NCI-H1092 treated with DMSO at 0.1 percent for 48 hours (cell line): ENCODE data around the gene PLA2G4E.

ENCODE experiments used
- DNase-seq: peaks from one replicate; lab custom pipeline; 2025; lab: John Stamatoyannopoulos, UW

The PLA2G4E gene

GRCh38 chr15:41992803-41993190 lies 28.0 kb downstream of the PLA2G4E start:
- DNase-seq = no peak

GRCh38 chr15:41992151-41992802 lies 28.6 kb downstream of the PLA2G4E start:
- no peak for DNase-seq

GRCh38 chr15:41990691-41991090 lies 30.2 kb downstream of the PLA2G4E start:
- DNase-seq = no peak

- DNase-seq = no peak
Measured at GRCh38 chr15:41990243-41990605, 30.6 kb downstream of the PLA2G4E start.

- DNase-seq = peak; percentile 10
Measured at GRCh38 chr15:41989573-41990242, 31.1 kb downstream of the PLA2G4E start.

- no peak for DNase-seq
Measured at GRCh38 chr15:41988896-41989572, 31.8 kb downstream of the PLA2G4E start.

GRCh38 chr15:41987925-41988275 lies 32.9 kb downstream of the PLA2G4E start:
- DNase-seq = no peak

- no peak for DNase-seq
Measured at GRCh38 chr15:41987246-41987924, 33.5 kb downstream of the PLA2G4E start.

GRCh38 chr15:41985236-41986160 lies 35.3 kb downstream of the PLA2G4E start:
- DNase-seq = no peak

GRCh38 chr15:41984622-41985021 lies 36.2 kb downstream of the PLA2G4E start:
- no peak for DNase-seq

GRCh38 chr15:41983621-41984571 lies 36.9 kb downstream of the PLA2G4E start:
- no peak for DNase-seq

- DNase-seq = no peak
Measured at GRCh38 chr15:41983221-41983620, 37.6 kb downstream of the PLA2G4E start.

GRCh38 chr15:41982133-41982930 lies 38.5 kb downstream of the PLA2G4E start:
- DNase-seq = no peak

- no peak for DNase-seq
Measured at GRCh38 chr15:41981371-41982132, 39.3 kb downstream of the PLA2G4E start.

GRCh38 chr15:41980654-41981323 lies 40.1 kb downstream of the PLA2G4E start:
- DNase-seq = no peak

GRCh38 chr15:41979493-41980266 lies 41.2 kb downstream of the PLA2G4E start:
- no peak for DNase-seq

- DNase-seq = no peak
Measured at GRCh38 chr15:41978534-41978933, 42.3 kb downstream of the PLA2G4E start.
